ENCODE measurements around the gene SIVA1.

GRCh38 chr14:104773505-104774452, 20.8 kb downstream of the SIVA1 start:
- TF ChIP-seq EP300 (IDR thresholded peaks at IDR 0.05; ENCODE audit: borderline replicate concordance in 1 of 2, low read depth in 1 of 2, low read length in 1 of 2) (no peak), CTCF (IDR thresholded peaks at IDR 0.05) (no peak), FOXM1 (IDR thresholded peaks at IDR 0.05; ENCODE audit: low read depth) (no peak), RAD21 (IDR thresholded peaks at IDR 0.05; ENCODE audit: low read length) (no peak), TAF1 (IDR thresholded peaks at IDR 0.05; ENCODE audit: borderline replicate concordance, low read depth, low read length) (no peak), POLR2AphosphoS5 (IDR thresholded peaks at IDR 0.05; ENCODE audit: low read depth, low read length) (no peak), ZBTB33 (IDR thresholded peaks at IDR 0.05; ENCODE audit: borderline replicate concordance, low read depth) (no peak), RFX5 (IDR thresholded peaks at IDR 0.05; ENCODE audit: low read length) (no peak), ELF1 (IDR thresholded peaks at IDR 0.05) (no peak), YY1 (IDR thresholded peaks at IDR 0.05; ENCODE audit: low read depth) (no peak), NRF1 (IDR thresholded peaks at IDR 0.05; ENCODE audit: low read depth, low read length) (no peak), TEAD4 (IDR thresholded peaks at IDR 0.05; ENCODE audit: borderline replicate concordance, insufficient read depth) (no peak)
